ENCODE data around the gene FRMD1. TPM values are rescaled to one million over a fixed set of nuclear protein-coding genes. Genes with fewer than 3 reads are reported as not detected.

The FRMD1 gene
- total and polyA plus RNA-seq, 2 of the 8 experiments (the other 6 are each of a cell fraction or from before 2014, with no cell fraction given): 0.36 TPM; not detected in 1

DNA sequence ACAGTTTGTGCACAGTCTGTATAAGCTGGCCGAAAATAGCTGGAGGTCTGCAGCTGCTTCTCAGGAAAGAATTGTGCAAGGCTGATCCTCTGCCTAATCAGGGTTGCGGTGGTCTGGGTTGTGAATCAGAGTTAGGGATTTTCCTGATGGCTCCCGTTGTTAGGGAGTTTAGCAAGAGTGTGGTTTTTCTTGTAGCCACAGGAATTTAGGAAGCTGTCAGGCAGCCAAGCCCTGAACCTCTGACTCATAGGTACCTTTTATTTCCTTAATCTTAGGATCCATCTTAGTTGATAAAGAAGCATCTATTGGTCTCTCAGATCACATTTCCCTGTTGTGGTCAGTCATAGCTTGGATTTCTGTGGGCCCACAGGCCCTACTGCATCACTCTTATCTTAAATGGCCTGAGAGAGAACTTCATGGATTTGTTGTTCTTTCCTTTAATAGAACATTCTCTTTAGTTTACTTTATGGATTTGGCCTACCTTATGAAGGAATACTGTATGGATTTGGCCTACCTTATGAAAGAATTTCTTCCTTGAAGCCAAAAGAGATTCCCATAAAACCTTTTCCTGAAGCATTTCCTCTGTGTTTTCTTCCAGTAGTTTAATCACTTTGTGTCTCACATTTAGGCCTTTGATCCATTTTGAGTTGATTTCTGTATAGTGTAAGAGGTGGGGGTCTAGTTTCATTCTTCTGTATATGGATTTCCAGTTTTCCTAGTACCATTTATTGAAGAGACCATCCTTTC is 71.2 kb downstream of the FRMD1 start:
- Histone ChIP-seq H3K4me2 (ENCODE audit: insufficient read depth in 1 of 2, low read depth in 2 of 2, low read length in 2 of 2) (no peak overlapping the region), H3K4me1 (replicated peaks in 1 of 4; ENCODE audit: control insufficient read depth in 3 of 4, insufficient read depth in 4 of 4, low read length in 3 of 4) (no peaks in the 10 kb centered on the region), H2BK20ac (ENCODE audit: low read length) (no peak overlapping the region), H3K4me3 (ENCODE audit: extremely low read depth in 1 of 4, insufficient read depth in 2 of 4, low read depth in 3 of 4, low read length in 4 of 4) (no peak overlapping the region), H3K14ac (ENCODE audit: insufficient read length) (no peak overlapping the region), H4K20me1 (replicated peaks in 1 of 2; ENCODE audit: control insufficient read depth in 1 of 2, insufficient read depth in 2 of 2, low read length in 2 of 2) (no peaks in the 10 kb centered on the region), H3K79me1 (ENCODE audit: low read depth, low read length) (no peaks in the 10 kb centered on the region), H3K27me3 (replicated peaks in 1 of 4; ENCODE audit: control insufficient read depth in 3 of 4, extremely low read depth in 1 of 4, insufficient read depth in 3 of 4, low read length in 3 of 4) (no peaks in the 10 kb centered on the region), H3K9ac (replicated peaks in 1 of 4; ENCODE audit: extremely low read depth in 1 of 4, low read depth in 3 of 4, low read length in 3 of 4) (no peak overlapping the region), H3K9me3 (ENCODE audit: insufficient read depth in 2 of 2, low read depth in 1 of 2, low read length in 1 of 2) (peaks cover 4 to 8% of the 10 kb centered on the region in 2 experiments; a peak in 2 of 4 replicates), H4K8ac (ENCODE audit: extremely low read depth, insufficient read depth, low read length) (no peak overlapping the region), H4K5ac (ENCODE audit: insufficient read length, low read depth, low read length) (no peak overlapping the region), H4K91ac (replicated peaks; ENCODE audit: insufficient read length, low read length) (no peak overlapping the region), H2BK120ac (replicated peaks; ENCODE audit: low read depth, low read length) (no peak overlapping the region), H3K23ac (ENCODE audit: insufficient read length) (no peak overlapping the region), H3K56ac (replicated peaks; ENCODE audit: insufficient read length, low read depth, low read length) (no peak overlapping the region), H2BK5ac (ENCODE audit: low read depth, low read length) (no peak overlapping the region), H2AFZ (ENCODE audit: low read length) (no peak overlapping the region), H3K36me3 (ENCODE audit: control insufficient read depth in 2 of 4, insufficient read depth in 4 of 4, low read length in 3 of 4) (no peaks in the 10 kb centered on the region), H3K18ac (ENCODE audit: extremely low read depth, low read length) (no peak overlapping the region), H3K23me2 (ENCODE audit: low read depth, low read length) (no peaks in the 10 kb centered on the region), H3K4ac (replicated peaks; ENCODE audit: insufficient read length, low read depth, low read length) (no peak overlapping the region), H2BK12ac (ENCODE audit: low read depth, low read length) (no peak overlapping the region), H2BK15ac (ENCODE audit: low read length) (no peak overlapping the region), H2AK5ac (ENCODE audit: low read depth, low read length) (no peak overlapping the region), H3K27ac (ENCODE audit: low read depth, low read length) (no peak overlapping the region), H3K79me2 (ENCODE audit: control insufficient read depth in 1 of 2, insufficient read depth in 2 of 2, low read length in 2 of 2) (no peaks in the 10 kb centered on the region)
- FAIRE-seq (no peak), DNase-seq (ENCODE audit: low read depth in 1 of 2, low spot score in 2 of 2) (peak in 1 of 2 experiments; percentile 8)
- 89% methylated on average over 3 of the region's 3 CpGs; no CpG with 5 or more reads in 1 of the 2 experiments for WGBS, 2 experiments (ENCODE audit: extremely low coverage in 1 of 2, insufficient coverage in 1 of 2, insufficient read length in 1 of 2, insufficient replicate concordance in 2 of 2, low coverage in 1 of 2, low lambda C conversion rate in 2 of 2, missing lambda C conversion rate in 1 of 2)
- CTCF ChIA-PET (ENCODE audit: partially characterized antibody): interaction anchor here (1.1 to 1.3 kb wide), 3 partner anchors 12 to 726 kb away, joined by 3 to 5 read pairs (median 3); no protein-coding TSS in a partner anchor
- POLR2A ChIA-PET (ENCODE audit: partially characterized antibody): interaction anchor here (0.6 kb wide), 1 partner anchor 69 kb away, joined by 3 read pairs; no protein-coding TSS in a partner anchor
- TF ChIP-seq RAD21 (IDR thresholded peaks at IDR 0.05 in 1 of 2, conservative IDR thresholded peaks at IDR 0.05 in 1 of 2; ENCODE audit: low read depth in 2 of 2, low read length in 2 of 2) (no peak), SP2 (IDR thresholded peaks at IDR 0.05; ENCODE audit: low read length) (no peak), HDAC2 (IDR thresholded peaks at IDR 0.05; ENCODE audit: borderline replicate concordance in 1 of 2, low read depth in 2 of 2, low read length in 2 of 2) (no peak), SUZ12 (IDR thresholded peaks at IDR 0.05; ENCODE audit: low read length) (no peak), KDM4A (IDR thresholded peaks at IDR 0.05; ENCODE audit: low read depth, low read length, severe bottlenecking) (no peak), KDM1A (IDR thresholded peaks at IDR 0.05; ENCODE audit: borderline replicate concordance, low read length) (no peak), FOSL1 (IDR thresholded peaks at IDR 0.05; ENCODE audit: insufficient read depth, low read depth, low read length) (no peak), RNF2 (IDR thresholded peaks at IDR 0.05; ENCODE audit: borderline replicate concordance, low read depth, low read length, missing control alignments, poor library complexity, severe bottlenecking) (no peak)
- TF ChIP-seq, protein P1, sequence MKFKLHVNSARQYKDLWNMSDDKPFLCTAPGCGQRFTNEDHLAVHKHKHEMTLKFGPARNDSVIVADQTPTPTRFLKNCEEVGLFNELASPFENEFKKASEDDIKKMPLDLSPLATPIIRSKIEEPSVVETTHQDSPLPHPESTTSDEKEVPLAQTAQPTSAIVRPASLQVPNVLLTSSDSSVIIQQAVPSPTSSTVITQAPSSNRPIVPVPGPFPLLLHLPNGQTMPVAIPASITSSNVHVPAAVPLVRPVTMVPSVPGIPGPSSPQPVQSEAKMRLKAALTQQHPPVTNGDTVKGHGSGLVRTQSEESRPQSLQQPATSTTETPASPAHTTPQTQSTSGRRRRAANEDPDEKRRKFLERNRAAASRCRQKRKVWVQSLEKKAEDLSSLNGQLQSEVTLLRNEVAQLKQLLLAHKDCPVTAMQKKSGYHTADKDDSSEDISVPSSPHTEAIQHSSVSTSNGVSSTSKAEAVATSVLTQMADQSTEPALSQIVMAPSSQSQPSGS (IDR thresholded peaks at IDR 0.05; ENCODE audit: low read length): no peak
